ENCODE measurements around the gene SDHAF3. TPM values are rescaled to one million over a fixed set of nuclear protein-coding genes. Genes with fewer than 3 reads are reported as not detected.

Gene SDHAF3
- total RNA-seq, 1 donor from 2014 or later, result not detected

- Histone ChIP-seq H3K9me3 (no peaks in the 10 kb centered on the region), H3K4me1 (no peaks in the 10 kb centered on the region), H3K36me3 (no peaks in the 10 kb centered on the region), H3K27ac (no peak overlapping the region), H3K27me3 (no peaks in the 10 kb centered on the region), H3K4me3 (no peak overlapping the region)
- intact Hi-C loops (cut with DNase I), result no loop called here
- no peak for DNase-seq (ENCODE audit: low spot score in 2 of 2)
- TF ChIP-seq, protein P1, sequence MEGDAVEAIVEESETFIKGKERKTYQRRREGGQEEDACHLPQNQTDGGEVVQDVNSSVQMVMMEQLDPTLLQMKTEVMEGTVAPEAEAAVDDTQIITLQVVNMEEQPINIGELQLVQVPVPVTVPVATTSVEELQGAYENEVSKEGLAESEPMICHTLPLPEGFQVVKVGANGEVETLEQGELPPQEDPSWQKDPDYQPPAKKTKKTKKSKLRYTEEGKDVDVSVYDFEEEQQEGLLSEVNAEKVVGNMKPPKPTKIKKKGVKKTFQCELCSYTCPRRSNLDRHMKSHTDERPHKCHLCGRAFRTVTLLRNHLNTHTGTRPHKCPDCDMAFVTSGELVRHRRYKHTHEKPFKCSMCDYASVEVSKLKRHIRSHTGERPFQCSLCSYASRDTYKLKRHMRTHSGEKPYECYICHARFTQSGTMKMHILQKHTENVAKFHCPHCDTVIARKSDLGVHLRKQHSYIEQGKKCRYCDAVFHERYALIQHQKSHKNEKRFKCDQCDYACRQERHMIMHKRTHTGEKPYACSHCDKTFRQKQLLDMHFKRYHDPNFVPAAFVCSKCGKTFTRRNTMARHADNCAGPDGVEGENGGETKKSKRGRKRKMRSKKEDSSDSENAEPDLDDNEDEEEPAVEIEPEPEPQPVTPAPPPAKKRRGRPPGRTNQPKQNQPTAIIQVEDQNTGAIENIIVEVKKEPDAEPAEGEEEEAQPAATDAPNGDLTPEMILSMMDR (IDR thresholded peaks at IDR 0.05), result no peak
Measured at GRCh38 chr7:97226541-97226940, 109.0 kb downstream of the SDHAF3 start.

Other genes with a start within 250 kb of the SDHAF3 start
- not detected for gene DLX6, start 112.1 kb upstream of the SDHAF3 start, total RNA-seq
- not detected for gene DLX5, start 92.9 kb upstream of the SDHAF3 start, total RNA-seq